ENCODE data around the gene S100A8. TPM values are rescaled to one million over a fixed set of nuclear protein-coding genes. Genes with fewer than 3 reads are reported as not detected.
"Not testable (repeated sequence)": the region's sequence is repeated elsewhere in the genome, so short reads cannot be mapped to it uniquely, and the experiment has no call there.

Gene S100A8
- total RNA-seq, 1 donor = not detected

DNA sequence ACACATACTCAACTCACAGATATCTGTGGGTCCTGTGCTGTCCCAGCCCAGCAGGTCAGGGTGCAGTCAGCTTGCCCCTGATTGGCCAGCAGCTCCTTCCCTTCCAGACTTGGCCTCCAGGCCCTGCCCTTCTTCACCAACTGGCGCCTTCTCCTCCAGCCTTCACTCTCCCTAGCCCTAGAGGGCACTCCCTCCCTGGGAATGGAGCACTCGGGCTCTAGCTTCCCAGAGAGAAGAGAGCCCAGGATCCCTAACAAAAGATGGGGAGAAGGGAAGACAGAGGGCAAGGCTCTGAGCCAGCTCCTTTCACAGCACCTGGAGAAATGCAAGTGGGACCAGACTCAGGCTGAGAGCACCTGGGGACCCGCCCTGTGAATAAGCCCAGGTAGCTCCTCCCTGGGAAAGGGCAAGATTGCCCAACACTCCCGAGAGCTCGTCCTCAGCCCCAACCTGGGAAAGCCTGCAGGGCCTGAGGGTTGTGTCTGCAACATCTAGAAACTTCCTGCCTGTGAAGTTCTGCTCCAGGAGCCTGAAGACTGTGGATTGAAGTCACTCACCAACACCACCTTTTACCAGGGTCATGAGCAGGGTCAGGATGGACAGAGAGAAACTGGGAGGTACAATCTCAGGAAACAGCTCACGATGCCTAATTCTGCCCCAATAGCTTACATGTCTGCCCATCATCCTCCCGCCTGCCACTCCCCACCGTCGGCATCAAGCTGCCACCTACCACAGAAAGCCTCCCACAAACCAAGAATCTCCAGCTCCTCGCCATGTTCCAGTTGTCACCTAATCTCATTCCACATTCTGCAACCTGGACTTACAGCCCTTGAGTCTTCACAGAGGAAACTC is 42.1 kb downstream of the S100A8 start, which contains the start of gene PGLYRP4:
Gene PGLYRP4, minus strand, starts transcription at position 331 of the 852 bp plus-strand sequence. CDS start 909 bp downstream, outside the sequence.
- H3K4me3 ChIP-seq (ENCODE audit: low read depth, low read length) = no peak within 1 kb of the TSS
- TF ChIP-seq, protein P1, sequence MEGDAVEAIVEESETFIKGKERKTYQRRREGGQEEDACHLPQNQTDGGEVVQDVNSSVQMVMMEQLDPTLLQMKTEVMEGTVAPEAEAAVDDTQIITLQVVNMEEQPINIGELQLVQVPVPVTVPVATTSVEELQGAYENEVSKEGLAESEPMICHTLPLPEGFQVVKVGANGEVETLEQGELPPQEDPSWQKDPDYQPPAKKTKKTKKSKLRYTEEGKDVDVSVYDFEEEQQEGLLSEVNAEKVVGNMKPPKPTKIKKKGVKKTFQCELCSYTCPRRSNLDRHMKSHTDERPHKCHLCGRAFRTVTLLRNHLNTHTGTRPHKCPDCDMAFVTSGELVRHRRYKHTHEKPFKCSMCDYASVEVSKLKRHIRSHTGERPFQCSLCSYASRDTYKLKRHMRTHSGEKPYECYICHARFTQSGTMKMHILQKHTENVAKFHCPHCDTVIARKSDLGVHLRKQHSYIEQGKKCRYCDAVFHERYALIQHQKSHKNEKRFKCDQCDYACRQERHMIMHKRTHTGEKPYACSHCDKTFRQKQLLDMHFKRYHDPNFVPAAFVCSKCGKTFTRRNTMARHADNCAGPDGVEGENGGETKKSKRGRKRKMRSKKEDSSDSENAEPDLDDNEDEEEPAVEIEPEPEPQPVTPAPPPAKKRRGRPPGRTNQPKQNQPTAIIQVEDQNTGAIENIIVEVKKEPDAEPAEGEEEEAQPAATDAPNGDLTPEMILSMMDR (IDR thresholded peaks at IDR 0.05; ENCODE audit: insufficient read depth, low read length) = no peak
- no peak for DNase-seq (ENCODE audit: low read depth)

DNA sequence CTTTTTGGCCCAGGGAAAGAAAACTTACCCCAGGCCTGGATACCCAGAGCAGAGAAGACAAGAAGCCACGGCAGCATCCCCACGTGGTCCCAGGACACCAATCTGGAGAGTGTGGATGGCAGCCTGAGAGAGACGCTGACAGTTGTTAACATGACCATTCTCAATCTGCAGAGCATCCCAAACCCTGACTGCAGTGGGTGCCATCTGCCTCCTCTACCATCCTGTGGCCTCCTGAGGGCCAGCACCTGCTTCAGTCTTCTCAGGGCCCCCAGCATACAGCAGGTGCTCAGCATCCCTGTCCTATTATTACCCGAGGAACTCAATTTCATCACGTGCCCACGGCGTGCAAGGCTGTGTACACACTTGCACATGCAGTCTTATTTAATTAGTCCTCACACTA is 43.0 kb downstream of the S100A8 start:
- TF ChIP-seq, protein P1 (IDR thresholded peaks at IDR 0.05; ENCODE audit: insufficient read depth, low read length) = no peak
- DNase-seq (ENCODE audit: low read depth) = no peak
- no peak overlapping the region for H3K4me3 ChIP-seq (ENCODE audit: low read depth, low read length)

DNA sequence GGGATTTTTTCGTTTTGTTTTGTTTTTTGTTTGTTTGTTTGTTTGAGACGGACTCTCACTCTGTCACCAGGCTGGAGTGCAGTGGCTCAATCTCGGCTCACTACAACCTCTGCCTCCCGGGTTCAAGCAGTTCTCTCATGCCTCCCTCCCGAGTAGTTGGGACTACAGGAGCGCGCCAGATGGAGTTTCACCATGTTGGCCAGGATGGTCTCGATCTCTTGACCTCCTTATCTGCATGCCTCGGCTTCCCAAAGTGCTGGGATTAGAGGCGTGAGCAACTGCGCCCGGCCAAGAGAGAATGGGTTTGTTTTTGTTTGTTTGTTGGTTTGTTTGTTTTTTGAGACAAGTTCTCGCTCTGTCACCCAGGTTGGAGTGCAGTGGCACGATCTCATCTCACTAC is 43.8 kb downstream of the S100A8 start:
- not testable (repeated sequence) for H3K4me3 ChIP-seq (ENCODE audit: low read depth, low read length); DNase-seq (ENCODE audit: low read depth)

DNA sequence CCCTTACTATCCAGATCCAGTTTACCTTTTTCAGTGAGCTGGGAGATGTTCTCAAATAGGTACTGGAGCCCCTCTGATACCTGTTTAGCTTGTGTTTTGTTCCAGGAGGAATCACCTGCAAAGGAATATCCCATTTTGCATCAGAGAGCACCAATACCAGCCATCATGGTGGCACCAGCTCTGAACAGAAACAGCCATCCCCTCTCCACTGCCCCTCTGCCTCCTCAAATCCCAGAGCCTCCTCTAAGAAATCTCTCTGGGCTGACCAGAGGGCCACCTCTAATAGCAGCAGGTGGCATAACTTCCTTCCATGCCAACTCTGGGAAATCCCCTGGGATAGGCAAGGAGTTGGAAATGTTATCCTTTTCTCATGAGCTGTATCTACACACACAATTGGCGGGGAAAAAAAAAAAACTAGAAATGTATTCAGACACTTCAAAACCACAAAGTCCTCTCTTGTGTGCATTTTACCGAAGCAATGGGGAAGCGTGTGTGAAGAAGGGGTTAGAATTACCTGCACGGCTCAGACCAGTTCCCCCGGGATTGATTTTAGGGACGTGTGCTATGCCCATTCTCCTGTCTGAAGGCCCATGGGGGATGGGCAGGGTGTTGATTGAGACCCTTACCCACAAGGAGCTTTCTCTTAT is 44.7 kb downstream of the S100A8 start:
- TF ChIP-seq, protein P1 (IDR thresholded peaks at IDR 0.05; ENCODE audit: insufficient read depth, low read length) = no peak
- no peak overlapping the region for H3K4me3 ChIP-seq (ENCODE audit: low read depth, low read length)
- no peak for DNase-seq (ENCODE audit: low read depth)

DNA sequence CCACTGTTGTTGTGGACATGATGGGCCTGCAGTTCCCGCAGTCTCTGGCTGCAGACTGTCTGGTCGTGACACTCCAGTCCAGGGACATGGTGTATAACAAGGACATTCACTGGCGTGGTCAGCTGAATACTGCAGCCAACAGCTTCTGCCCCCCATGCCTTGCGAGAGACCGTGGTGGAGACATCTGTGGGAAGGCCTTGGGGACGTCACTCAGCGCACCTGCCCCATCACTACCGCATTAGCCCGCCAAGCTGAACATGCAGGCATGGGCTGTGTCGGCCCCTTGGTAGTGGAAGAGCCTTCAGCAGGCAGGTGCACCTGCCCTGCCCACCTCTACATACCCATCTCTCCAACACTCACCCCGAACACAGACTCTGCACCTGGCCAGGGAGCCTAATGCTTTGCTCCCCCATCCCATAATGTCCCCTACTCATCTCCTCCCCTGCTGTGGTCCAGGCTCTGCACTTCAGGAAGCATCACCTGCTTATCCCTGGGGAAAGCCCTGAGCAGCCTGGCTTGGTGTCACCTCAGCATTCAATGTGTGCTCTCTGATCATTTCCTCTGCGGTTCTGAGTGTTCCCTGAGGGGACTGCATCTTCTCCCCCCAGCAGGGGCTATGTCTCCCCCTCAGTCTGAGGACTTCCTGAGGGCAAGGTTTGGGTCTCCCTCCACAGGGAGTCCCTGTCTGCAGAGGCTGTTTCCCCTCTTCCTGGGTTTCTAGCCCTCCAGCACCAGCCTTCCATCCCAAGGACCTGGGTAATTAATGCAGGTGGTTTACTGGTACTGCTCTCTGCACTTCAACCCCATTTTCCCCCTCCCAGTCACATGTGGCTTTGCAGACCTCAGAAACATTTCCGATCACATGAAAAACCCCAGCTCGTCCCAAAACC is 45.4 kb downstream of the S100A8 start:
- no peak for DNase-seq (ENCODE audit: low read depth)
- TF ChIP-seq, protein P1 (IDR thresholded peaks at IDR 0.05; ENCODE audit: insufficient read depth, low read length) = no peak
- no peak overlapping the region for H3K4me3 ChIP-seq (ENCODE audit: low read depth, low read length)

DNA sequence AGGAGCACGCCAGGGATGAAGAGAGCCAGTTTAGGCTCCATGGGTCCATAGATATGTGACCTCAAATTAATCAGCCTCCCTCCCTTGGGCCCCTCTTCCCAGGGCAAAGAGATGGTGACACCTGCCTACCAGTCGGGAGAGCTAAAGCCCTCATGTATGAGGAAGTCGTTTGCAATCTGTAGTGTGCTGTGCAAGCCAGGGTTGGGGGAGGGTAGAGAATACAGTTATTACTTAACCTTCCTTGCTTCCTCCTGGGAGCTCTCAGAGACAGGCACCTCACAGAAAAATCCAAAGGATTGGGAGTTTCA is 46.2 kb downstream of the S100A8 start:
- H3K4me3 ChIP-seq (ENCODE audit: low read depth, low read length) = no peak overlapping the region
- TF ChIP-seq, protein P1 (IDR thresholded peaks at IDR 0.05; ENCODE audit: insufficient read depth, low read length) = no peak

More for the DNA sequence above, 46.2 kb downstream of the S100A8 start:
- DNase-seq (ENCODE audit: low read depth) = no peak

Data from fibroblast of the aortic adventitia (primary cell).